Cerebellar nuclear complex (tissue), 1 donor: ENCODE data around the gene GLRA1.
A peak's percentile ranks its signal among the peaks of the same experiment; 100 is the strongest.
"Not testable (repeated sequence)": the region's sequence is repeated elsewhere in the genome, so short reads cannot be mapped to it uniquely, and the experiment has no call there.

ENCODE experiments used
- DNase-seq, 2 experiments: peaks; one replicate each; lab custom pipeline; 2025; lab: John Stamatoyannopoulos, UW

GLRA1 gene

DNA sequence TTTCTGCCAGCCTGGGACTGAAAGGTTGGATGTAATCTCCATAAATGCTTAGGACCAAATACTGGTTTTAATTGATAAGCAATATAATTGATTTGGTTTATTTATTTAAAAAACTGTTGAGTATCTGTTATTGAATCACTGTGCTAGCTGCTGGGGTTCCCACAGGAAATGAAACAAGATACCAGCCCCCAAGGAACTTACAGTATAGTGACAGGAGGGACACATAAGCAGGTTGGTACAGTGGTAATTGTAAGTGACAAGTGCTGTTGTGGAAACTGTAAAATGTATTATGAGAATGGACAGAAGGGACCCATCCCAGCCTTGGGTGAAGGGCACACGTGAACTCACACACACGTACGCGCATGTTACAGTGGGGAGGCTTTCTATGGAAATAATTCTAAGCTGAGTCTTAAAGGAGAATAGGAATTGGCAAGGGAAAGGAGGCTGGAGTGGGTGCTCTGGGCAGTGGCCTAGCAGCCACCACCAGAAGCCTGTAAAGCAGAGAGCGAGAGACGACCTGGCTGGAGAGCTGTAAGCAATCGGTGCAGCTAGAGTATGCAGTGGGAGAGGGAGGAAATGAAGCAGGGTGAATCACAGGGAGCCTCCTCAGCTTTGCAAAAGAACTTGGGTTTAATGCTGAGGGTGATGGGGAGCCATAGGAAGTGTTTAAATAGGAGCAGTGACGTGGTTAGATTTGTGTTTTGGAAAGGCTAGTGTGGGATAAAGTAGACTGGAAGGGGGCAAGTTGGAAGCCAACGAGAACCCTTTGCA, 39.3 kb downstream of the GLRA1 start:
- DNase-seq: no peak

GRCh38 chr5:151881621-151882225, 42.9 kb downstream of the GLRA1 start:
- peak in 1 of 2 experiments; percentile 50 for DNase-seq

DNA sequence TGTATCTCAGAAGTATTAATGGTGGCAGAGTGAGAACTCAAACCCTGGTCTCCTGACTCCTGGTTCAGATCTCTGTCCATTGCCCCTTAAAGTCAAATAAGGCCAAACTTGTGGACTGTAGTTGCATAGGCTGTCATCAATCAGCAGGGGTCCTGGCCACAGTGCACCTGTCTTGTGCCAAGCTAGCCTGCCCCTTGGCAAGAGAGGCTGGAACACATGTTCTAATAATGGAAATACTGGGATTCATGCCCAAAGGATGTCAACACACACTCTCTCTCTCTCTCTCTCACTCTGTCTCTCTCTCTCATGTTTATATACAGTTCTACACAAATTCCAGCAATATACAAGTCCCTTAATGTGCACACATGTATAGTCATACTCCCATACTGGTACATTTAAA, 44.3 kb downstream of the GLRA1 start:
- DNase-seq: peak; percentile 53 to 91

DNA sequence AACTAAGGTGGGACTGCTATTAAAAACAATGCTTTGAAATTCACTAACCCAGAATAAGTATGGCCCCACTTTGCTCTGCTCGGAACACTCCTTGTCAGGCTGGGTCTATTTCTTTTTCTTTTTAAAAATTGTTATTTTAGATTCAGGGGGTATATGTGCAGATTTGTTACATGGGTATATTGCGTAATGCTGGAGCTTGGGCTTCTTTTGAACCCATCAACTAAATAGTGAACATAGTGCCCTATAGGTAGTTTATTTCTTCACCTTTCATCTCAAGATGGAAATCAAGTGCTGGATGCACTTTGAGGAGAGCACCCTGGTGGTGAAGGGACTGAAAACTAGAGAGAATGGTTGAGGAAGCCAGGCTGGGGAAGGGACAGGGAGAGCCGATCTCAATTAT, 51.0 kb downstream of the GLRA1 start:
- DNase-seq: no peak

DNA sequence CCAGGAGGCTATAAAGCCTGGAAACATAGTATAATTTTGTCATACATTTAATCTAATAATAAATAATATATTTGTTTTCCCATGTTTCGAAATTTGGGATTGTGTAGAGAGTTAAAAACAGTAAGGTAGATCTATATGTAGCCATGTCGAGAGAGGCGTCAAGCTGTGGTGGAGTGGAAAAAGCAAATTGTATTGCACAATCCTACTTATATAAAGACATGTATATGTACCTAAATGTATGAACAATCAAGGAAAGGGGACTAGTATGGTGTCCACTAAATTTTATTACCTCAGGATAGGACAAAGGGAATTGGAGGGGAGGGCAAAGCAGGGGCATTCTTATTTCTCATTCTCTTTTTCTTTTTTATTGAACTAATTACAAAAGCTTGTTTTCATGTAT, 52.0 kb downstream of the GLRA1 start:
- DNase-seq: no peak

GRCh38 chr5:151870820-151871219, 53.8 kb downstream of the GLRA1 start:
- no peak for DNase-seq

- DNase-seq: no peak
Measured at GRCh38 chr5:151870271-151870670, 54.4 kb downstream of the GLRA1 start.

GRCh38 chr5:151869843-151870242, 54.8 kb downstream of the GLRA1 start:
- no peak for DNase-seq

- DNase-seq: no peak
Measured at GRCh38 chr5:151868451-151868850, 56.2 kb downstream of the GLRA1 start.

GRCh38 chr5:151864061-151864748, 60.4 kb downstream of the GLRA1 start:
- no peak for DNase-seq

DNA sequence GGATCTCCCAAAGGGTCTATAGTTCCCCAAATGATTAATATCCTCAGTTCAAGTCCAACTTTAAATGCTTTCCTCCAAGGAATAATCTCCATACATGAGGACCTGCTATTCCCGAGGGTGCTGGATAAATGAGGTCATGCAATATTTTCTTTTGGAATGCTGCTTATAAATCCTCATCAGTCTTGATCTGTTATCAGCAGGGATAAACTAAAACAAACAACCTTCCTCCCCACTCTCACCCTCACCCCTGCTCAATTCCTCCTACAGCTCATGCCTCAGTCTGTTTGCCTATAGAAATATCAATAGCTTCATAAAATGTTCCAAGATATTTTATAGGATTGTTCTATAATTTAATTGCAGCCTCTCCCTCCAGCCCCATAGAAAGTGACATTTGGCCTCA, 61.1 kb downstream of the GLRA1 start:
- no peak for DNase-seq

GRCh38 chr5:151862811-151863472, 61.7 kb downstream of the GLRA1 start:
- no peak for DNase-seq

GRCh38 chr5:151860867-151861266, 63.8 kb downstream of the GLRA1 start:
- DNase-seq: not testable (repeated sequence)

- DNase-seq: no peak
Measured at GRCh38 chr5:151856861-151857260, 67.8 kb downstream of the GLRA1 start.

DNA sequence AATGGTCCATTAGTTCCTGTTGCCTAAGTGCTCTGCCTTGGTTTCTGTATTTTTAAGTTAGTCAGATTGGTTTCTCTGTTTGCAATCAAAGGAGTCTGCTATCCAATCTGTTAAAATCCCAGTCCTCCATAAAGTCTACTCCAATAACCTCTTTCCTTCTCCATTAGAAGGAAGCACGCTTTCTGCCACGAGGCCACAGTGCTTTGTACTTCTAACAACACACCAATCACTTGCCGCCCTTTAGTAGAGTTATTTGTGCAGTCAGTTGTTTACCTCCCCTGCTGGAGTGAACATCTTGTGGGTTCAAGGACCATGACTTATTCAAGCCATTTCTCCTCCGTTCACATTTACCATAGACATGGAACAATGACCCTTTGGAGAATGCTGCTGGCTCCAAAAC, 69.0 kb downstream of the GLRA1 start:
- no peak for DNase-seq

GRCh38 chr5:151847871-151848270, 76.8 kb downstream of the GLRA1 start:
- DNase-seq: no peak

GRCh38 chr5:151846765-151847164, 77.9 kb downstream of the GLRA1 start:
- no peak for DNase-seq

DNA sequence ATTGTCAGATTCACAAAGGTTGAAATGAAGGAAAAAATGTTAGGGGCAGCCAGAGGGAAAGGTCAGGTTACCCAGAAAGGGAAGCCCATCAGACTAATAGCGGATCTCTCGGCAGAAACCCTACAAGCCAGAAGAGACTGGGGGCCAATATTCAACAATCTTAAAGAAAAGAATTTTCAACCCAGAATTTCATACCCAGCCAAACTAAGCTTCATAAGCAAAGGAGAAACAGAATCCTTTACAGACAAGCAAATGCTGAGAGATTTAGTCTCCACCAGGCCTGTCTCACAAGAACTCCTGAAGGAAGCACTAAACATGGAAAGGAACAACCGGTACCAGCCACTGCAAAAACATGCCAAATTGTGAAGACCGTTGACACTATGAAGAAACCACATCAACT, 91.8 kb downstream of the GLRA1 start:
- DNase-seq: not testable (repeated sequence)

DNA sequence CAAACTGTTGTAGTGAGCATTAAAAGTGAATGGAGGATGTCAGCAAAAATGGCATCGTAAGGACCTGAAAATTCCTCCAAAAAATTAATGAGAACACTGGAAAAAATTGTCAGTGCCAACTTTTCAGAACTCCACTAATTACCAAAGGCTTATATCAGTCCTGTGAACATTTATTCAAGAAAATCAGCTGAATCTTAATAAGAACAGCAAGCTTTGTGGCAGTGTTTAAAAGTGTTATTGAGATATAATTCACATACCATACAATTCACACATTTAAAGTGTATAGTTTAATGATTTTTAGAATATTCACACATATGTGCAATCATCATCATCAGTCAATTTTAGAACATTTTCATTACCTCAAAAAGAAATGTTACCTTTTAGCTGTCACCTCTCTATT, 95.3 kb downstream of the GLRA1 start:
- DNase-seq: no peak

DNA sequence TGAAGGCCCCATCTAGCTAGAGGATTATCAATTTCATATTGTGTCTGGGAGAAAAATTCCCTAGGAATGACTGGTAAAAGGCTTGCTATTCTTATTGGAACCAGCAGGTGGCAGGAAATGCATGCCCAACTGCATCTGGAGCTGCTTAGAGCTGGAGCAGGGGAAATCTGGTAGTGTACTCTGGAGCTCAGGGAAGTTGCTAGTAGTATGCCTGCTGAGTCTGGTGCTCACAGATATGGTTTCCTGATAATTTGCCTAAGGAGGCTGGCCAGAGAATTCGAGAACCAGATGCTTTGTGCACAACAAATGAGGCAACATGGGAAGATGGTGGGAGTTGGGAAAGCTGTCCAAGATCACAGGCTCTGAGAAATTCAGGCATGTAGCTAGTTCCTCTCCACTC, 99.2 kb downstream of the GLRA1 start:
- peak in 1 of 2 experiments; percentile 35 for DNase-seq

DNA sequence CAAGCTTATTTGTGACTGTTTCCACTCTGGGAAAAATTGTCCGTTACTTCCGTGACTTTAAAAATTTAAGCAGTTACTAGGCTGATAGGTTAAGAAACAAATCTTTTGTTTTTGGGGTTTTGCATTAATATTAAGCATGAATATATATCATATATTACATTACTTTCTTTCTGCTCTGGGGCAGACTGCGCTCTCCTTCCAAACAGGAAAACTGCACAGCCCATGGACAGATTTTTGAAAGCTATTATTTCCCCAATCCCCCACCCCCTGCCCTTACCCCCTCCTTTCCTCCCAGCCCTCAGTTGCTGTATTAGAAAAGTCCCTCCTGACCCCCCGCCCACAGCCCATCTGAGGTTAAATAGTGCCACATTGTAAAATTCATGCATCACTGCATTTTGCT, 102.5 kb downstream of the GLRA1 start:
- no peak for DNase-seq

DNA sequence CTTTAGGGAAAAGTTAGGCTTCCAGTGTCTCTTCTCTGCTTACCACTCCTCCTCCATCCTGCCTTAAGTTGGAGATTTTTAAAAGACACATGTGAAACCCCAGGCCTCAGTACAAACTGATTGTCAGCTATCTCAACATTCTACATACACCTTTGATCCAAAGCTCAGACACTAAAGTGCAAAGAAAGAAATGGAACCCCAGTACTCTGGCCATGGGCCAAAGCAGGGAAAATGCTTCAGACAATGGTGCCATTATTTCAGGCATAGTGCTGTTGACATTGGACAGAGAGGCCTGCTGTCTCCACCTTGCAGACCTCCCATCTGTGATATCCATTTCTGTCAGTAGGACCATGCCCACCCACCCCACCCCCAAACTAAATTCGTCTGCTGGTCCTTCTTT, 103.7 kb downstream of the GLRA1 start:
- DNase-seq: no peak

DNA sequence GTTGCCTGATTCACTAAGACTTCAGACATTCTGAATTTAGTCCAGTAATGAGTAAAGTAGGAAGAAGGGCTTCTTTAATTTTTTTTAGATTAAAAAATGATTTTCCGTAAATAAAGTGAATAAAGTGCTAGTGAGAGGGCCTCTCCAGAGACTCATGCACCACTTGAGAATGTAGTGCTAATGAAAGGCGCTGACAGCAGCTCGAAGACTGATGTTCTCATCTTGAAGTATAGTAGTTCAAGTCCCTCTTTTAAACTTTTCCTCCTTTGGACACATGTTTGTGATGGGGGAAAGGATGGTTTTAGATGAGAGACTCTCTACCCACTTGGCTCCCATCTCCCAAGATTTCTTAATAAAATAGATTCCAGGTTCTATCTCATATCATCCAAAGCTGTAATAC, 104.4 kb downstream of the GLRA1 start:
- no peak for DNase-seq
